Measurements from ENCODE around the gene CLIP3. TPM values are rescaled to one million over a fixed set of nuclear protein-coding genes. Genes with fewer than 3 reads are reported as not detected.
"Not testable (repeated sequence)": the region's sequence is repeated elsewhere in the genome, so short reads cannot be mapped to it uniquely, and the experiment has no call there.

CLIP3 gene
- total RNA-seq, 1 experiment from 2014 or later, result 0.37 TPM

GRCh38 chr19:36051637-36052036 is 19.0 kb upstream of the CLIP3 start:
- in situ Hi-C loops (cut with HindIII; ENCODE audit: low sequenced_read_pairs), result no loop called here
- no peak for DNase-seq (ENCODE audit: low spot score)

DNA sequence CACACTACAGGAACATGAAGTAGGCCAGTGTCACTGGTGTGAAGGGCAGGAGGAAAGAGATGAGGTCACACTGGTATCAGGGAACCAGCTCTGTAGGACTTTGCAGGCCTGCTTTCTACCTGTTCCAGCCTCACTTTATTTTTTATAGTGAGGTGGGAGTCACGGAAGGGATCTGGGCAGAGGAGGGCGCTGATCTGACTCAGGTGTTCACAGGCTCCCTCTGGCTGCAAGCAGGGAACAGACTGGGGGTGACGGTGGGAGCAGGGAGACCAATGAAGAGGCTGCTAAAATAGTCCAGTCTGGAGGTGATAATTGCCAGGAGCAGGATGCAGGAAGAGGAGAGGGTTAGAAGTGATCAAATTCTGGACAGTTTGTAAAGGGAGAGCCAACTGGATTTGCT is 18.6 kb upstream of the CLIP3 start:
- in situ Hi-C loops (cut with HindIII; ENCODE audit: low sequenced_read_pairs), result no loop called here
- peak; percentile 62 for DNase-seq (ENCODE audit: low spot score)

GRCh38 chr19:36049080-36049698 is 16.5 kb upstream of the CLIP3 start:
- in situ Hi-C loops (cut with HindIII; ENCODE audit: low sequenced_read_pairs), result no loop called here
- DNase-seq (ENCODE audit: low spot score), result no peak

DNA sequence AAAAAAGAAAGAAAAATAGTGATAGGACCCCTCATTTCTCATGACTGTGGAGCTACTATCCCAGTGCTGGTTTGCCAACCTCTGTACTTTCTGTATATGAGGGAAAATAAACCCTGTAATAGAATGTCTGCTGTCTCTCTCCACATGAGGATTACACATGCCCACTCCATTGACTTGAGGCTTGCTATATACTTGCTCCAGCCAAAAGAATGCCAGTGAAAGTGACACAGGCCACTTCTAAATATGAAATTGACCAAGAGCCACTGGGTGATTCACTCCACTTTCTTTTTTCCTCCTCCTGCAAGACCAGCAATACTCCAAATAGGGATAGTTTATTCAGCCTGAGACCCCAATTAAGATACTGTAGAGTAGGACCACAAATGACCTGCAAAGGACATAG is 15.2 kb upstream of the CLIP3 start:
- in situ Hi-C loops (cut with HindIII; ENCODE audit: low sequenced_read_pairs), result no loop called here
- DNase-seq (ENCODE audit: low spot score), result no peak

GRCh38 chr19:36046443-36047050 is 13.9 kb upstream of the CLIP3 start:
- in situ Hi-C loops (cut with HindIII; ENCODE audit: low sequenced_read_pairs), result no loop called here

DNA sequence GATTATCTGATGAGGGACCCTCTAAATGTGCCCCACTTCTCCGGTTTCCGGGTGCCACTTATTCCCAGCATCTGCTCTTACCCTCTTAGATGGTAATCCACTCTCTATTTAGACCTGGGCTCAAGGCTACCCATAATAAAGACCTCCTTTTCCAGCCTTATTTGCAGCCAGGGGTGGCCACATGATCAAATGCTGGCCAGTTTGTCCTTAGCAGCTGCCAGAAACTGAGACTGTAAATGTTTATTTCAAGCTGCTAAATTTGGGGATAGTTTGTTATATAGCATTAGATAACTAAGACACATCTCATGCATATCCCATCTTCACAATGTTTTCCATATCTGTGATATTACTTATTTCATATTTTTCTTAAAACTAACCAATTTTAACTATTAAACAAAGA is 11.3 kb upstream of the CLIP3 start:
- in situ Hi-C loops (cut with HindIII; ENCODE audit: low sequenced_read_pairs), result no loop called here

More at GRCh38 chr19:36046443-36047050, 13.9 kb upstream of the CLIP3 start:
- DNase-seq (ENCODE audit: low spot score), result no peak

DNA sequence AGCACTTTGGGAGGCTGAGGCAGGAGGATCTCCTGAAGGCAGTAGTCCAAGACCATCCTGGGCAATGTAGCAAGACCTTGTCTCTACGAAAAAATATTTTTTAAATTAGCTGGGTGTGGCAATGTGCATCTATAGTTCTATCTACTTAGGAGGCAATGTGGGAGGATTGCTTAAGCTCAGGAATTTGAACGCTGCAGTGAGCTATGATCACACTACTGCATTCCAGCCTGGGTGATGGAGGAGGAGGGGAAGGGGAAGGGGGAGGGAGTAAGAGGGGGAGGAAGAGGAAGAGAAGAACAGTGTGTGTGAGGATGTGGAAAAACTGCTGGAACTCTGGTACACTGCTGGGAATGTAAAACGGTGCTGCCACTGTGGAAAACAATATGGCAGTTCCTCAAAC is 9.2 kb upstream of the CLIP3 start:
- in situ Hi-C loops (cut with HindIII; ENCODE audit: low sequenced_read_pairs), result no loop called here
- no peak for DNase-seq (ENCODE audit: low spot score)

More for the DNA sequence above, 11.3 kb upstream of the CLIP3 start:
- DNase-seq (ENCODE audit: low spot score), result no peak

GRCh38 chr19:36041092-36041491 is 8.4 kb upstream of the CLIP3 start:
- in situ Hi-C loops (cut with HindIII; ENCODE audit: low sequenced_read_pairs), result not testable (repeated sequence)

DNA sequence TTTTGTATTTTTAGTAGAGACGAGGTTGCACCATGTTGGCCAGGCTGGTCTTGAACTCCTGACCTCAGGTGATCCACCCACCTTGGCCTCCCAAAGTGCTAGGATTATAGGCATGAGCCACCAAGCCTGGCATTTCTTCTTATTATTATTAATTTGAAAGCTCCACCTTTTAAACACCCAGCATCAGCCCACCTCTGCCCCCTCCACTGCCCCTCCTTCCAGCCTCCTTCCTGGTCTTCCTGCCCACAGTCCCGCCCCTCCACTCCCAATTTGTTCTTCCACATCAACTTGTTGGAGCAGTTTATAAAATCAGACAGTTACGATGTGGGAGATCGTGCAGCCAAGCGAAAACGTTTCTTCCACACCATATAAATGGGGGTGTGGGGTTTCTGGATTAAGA is 7.8 kb upstream of the CLIP3 start:
- in situ Hi-C loops (cut with HindIII; ENCODE audit: low sequenced_read_pairs), result no loop called here
- DNase-seq (ENCODE audit: low spot score), result no peak

More at GRCh38 chr19:36041092-36041491, 8.4 kb upstream of the CLIP3 start:
- DNase-seq (ENCODE audit: low spot score), result not testable (repeated sequence)

- DNase-seq (ENCODE audit: low spot score), result no peak
- in situ Hi-C loops (cut with HindIII; ENCODE audit: low sequenced_read_pairs), result no loop called here
These were observed 1.4 kb downstream of the CLIP3 start for GRCh38 chr19:36031308-36031707.

GRCh38 chr19:36030264-36031148 is 2.2 kb downstream of the CLIP3 start:
- DNase-seq (ENCODE audit: low spot score), result peak; percentile 80
- in situ Hi-C loops (cut with HindIII; ENCODE audit: low sequenced_read_pairs), result no loop called here

- in situ Hi-C loops (cut with HindIII; ENCODE audit: low sequenced_read_pairs), result no loop called here
- DNase-seq (ENCODE audit: low spot score), result peak; percentile 33
These were observed 4.2 kb downstream of the CLIP3 start for GRCh38 chr19:36028313-36029041.

GRCh38 chr19:36027696-36028095 is 5.0 kb downstream of the CLIP3 start:
- in situ Hi-C loops (cut with HindIII; ENCODE audit: low sequenced_read_pairs), result no loop called here
- DNase-seq (ENCODE audit: low spot score), result no peak

GRCh38 chr19:36026091-36026876 is 6.4 kb downstream of the CLIP3 start:
- in situ Hi-C loops (cut with HindIII; ENCODE audit: low sequenced_read_pairs), result no loop called here
- no peak for DNase-seq (ENCODE audit: low spot score)

- in situ Hi-C loops (cut with HindIII; ENCODE audit: low sequenced_read_pairs), result no loop called here
- no peak for DNase-seq (ENCODE audit: low spot score)
These were observed 7.1 kb downstream of the CLIP3 start for GRCh38 chr19:36025541-36025940.

GRCh38 chr19:36023432-36023831 is 9.2 kb downstream of the CLIP3 start:
- in situ Hi-C loops (cut with HindIII; ENCODE audit: low sequenced_read_pairs), result no loop called here
- no peak for DNase-seq (ENCODE audit: low spot score)

- DNase-seq (ENCODE audit: low spot score), result no peak
- in situ Hi-C loops (cut with HindIII; ENCODE audit: low sequenced_read_pairs), result no loop called here
These were observed 13.5 kb downstream of the CLIP3 start for GRCh38 chr19:36019061-36019670.

All from G401 (cell line).